Ishikawa (cell line): ENCODE measurements around the gene CAMLG.

Experiments
- CEBPB ChIP-seq: IDR thresholded peaks from 2 replicates; pipeline ENCODE4 v1.6.1; 2012
- CREB1 ChIP-seq: IDR thresholded peaks from 2 replicates; pipeline ENCODE4 v1.6.1; 2012; ENCODE audit warnings: low read depth
- EGR1 ChIP-seq: IDR thresholded peaks from 2 replicates; pipeline ENCODE4 v1.6.1; 2012
- EP300 ChIP-seq: IDR thresholded peaks from 2 replicates; pipeline ENCODE4 v1.6.1; 2012; ENCODE audit warnings: borderline replicate concordance
- FOXM1 ChIP-seq: IDR thresholded peaks from 2 replicates; pipeline ENCODE4 v1.6.1; 2012; ENCODE audit warnings: low read depth, borderline replicate concordance
- MAX ChIP-seq: IDR thresholded peaks from 2 replicates; pipeline ENCODE4 v1.6.1; 2012
- NFIC ChIP-seq: IDR thresholded peaks from 2 replicates; pipeline ENCODE4 v1.6.1; 2012
- RAD21 ChIP-seq: IDR thresholded peaks from 2 replicates; pipeline ENCODE4 v1.6.1; 2012; ENCODE audit warnings: low read depth
- REST ChIP-seq: IDR thresholded peaks from 2 replicates; pipeline ENCODE4 v1.6.1; 2012; ENCODE audit warnings: low read depth, mild to moderate bottlenecking
- TAF1 ChIP-seq: IDR thresholded peaks from 2 replicates; pipeline ENCODE4 v1.6.1; 2012; ENCODE audit warnings: low read depth, mild to moderate bottlenecking
- TCF12 ChIP-seq: IDR thresholded peaks from 2 replicates; pipeline ENCODE4 v1.6.1; 2012; ENCODE audit warnings: low read depth
- TEAD4 ChIP-seq: IDR thresholded peaks from 2 replicates; pipeline ENCODE4 v1.6.1; 2012
- USF1 ChIP-seq: IDR thresholded peaks from 2 replicates; pipeline ENCODE4 v1.6.1; 2012
- YY1 ChIP-seq: IDR thresholded peaks from 2 replicates; pipeline ENCODE4 v1.6.1; 2012; ENCODE audit warnings: low read depth
- ZBTB7A ChIP-seq: IDR thresholded peaks from 2 replicates; pipeline ENCODE4 v1.6.1; 2012; ENCODE audit warnings: low read depth

CAMLG gene

GRCh38 chr5:134784241-134784920 is 46.0 kb downstream of the CAMLG start:
- TF ChIP-seq YY1 (no peak), TAF1 (no peak), ZBTB7A (no peak), TEAD4 (no peak), MAX (no peak), CEBPB (no peak), FOXM1 (no peak), REST (no peak), CREB1 (no peak), RAD21 (no peak), TCF12 (no peak)

- TF ChIP-seq MAX (no peak), YY1 (no peak), EP300 (no peak), TCF12 (no peak), CEBPB (no peak), TAF1 (no peak), CREB1 (no peak), ZBTB7A (no peak), NFIC (no peak)
Observed at GRCh38 chr5:134784946-134785620, 46.7 kb downstream of the CAMLG start.

- no peak for TF ChIP-seq CREB1
- no peak for TF ChIP-seq FOXM1
- no peak for TF ChIP-seq MAX
- no peak for TF ChIP-seq TEAD4
- TF ChIP-seq EP300, result no peak
- TF ChIP-seq EGR1, result no peak
- TF ChIP-seq YY1, result no peak
Observed at GRCh38 chr5:134787692-134788091, 49.3 kb downstream of the CAMLG start.

- TF ChIP-seq CEBPB, result no peak
- no peak for TF ChIP-seq CREB1
- no peak for TF ChIP-seq TCF12
- no peak for TF ChIP-seq YY1
- TF ChIP-seq EP300, result no peak
- no peak for TF ChIP-seq EGR1
- TF ChIP-seq USF1, result no peak
- TF ChIP-seq NFIC, result no peak
- no peak for TF ChIP-seq RAD21
- TF ChIP-seq ZBTB7A, result no peak
- no peak for TF ChIP-seq REST
- TF ChIP-seq FOXM1, result no peak
- no peak for TF ChIP-seq TEAD4
- no peak for TF ChIP-seq TAF1
- no peak for TF ChIP-seq MAX
Observed at GRCh38 chr5:134791580-134791979, 53.2 kb downstream of the CAMLG start.

GRCh38 chr5:134792286-134792685 is 53.9 kb downstream of the CAMLG start:
- no peak for TF ChIP-seq ZBTB7A
- no peak for TF ChIP-seq YY1
- TF ChIP-seq TAF1, result no peak
- TF ChIP-seq EGR1, result no peak
- TF ChIP-seq TCF12, result no peak
- no peak for TF ChIP-seq CREB1
- no peak for TF ChIP-seq USF1
- no peak for TF ChIP-seq CEBPB
- TF ChIP-seq EP300, result no peak
- no peak for TF ChIP-seq FOXM1
- no peak for TF ChIP-seq RAD21
- no peak for TF ChIP-seq MAX
- no peak for TF ChIP-seq TEAD4
- TF ChIP-seq NFIC, result no peak
- no peak for TF ChIP-seq REST
